Kidney epithelial cell (primary cell): ENCODE data around the gene PLEKHH3. TPM values are rescaled to one million over a fixed set of nuclear protein-coding genes. Genes with fewer than 3 reads are reported as not detected.

ENCODE experiments used
- DNase-seq: peaks from one replicate; pipeline ENCODE4 v3.0.0-alpha.2; 2010; ENCODE audit warnings: low read depth
- H3K27me3 ChIP-seq: 2 replicates; pipeline ENCODE4 v1.6.0; 2011; ENCODE audit warnings: low read length; ENCODE audit not compliant: control insufficient read depth, insufficient read depth
- H3K36me3 ChIP-seq: 2 replicates; pipeline ENCODE4 v1.5.1; 2011; ENCODE audit warnings: low read length; ENCODE audit not compliant: control insufficient read depth, insufficient read depth
- H3K4me3 ChIP-seq: 2 replicates; pipeline ENCODE4 v1.5.1; 2011; ENCODE audit warnings: low read depth, mild to moderate bottlenecking, control low read depth, low read length
- CTCF ChIP-seq: IDR thresholded peaks from 2 replicates; pipeline ENCODE4 v1.5.1; 2011; ENCODE audit warnings: mild to moderate bottlenecking, moderate library complexity, low read length, control low read depth, inconsistent platforms; ENCODE audit not compliant: insufficient read depth, poor library complexity, severe bottlenecking
- total RNA-seq: library from RNA; depleted of rRNA; stranded (reverse); fragments of >200 nt; gene quantifications from 2 replicates; pipeline ENCODE4 v1.2.3, GENCODE V29; 2015

The PLEKHH3 gene
- total RNA-seq: 10.2 and 11.2 TPM in 2 replicates

- peak; percentile 8 for TF ChIP-seq CTCF
- peak within 1 kb of the TSS; percentile 89 for H3K4me3 ChIP-seq
- no peak for DNase-seq
- H3K27me3 ChIP-seq: no peaks in the 10 kb centered on the region
- peaks cover 2% of the 10 kb centered on the region for H3K36me3 ChIP-seq
Observed at GRCh38 chr17:42676424-42677011, at the start of gene PLEKHH3. Gene PLEKHH3, minus strand, starts transcription at chr17:42676994. Its CDS starts 431 bp downstream, at chr17:42676563.

GRCh38 chr17:42725143-42725542 is 48.3 kb upstream of the PLEKHH3 start:
- Histone ChIP-seq H3K36me3 (peaks cover under 1% of the 10 kb centered on the region), H3K27me3 (no peaks in the 10 kb centered on the region), H3K4me3 (no peak overlapping the region)
- DNase-seq: no peak
- TF ChIP-seq CTCF: no peak

- peaks cover 2% of the 10 kb centered on the region for H3K36me3 ChIP-seq
Observed at GRCh38 chr17:42723636-42724035, 46.8 kb upstream of the PLEKHH3 start.

GRCh38 chr17:42720996-42721583 is 44.3 kb upstream of the PLEKHH3 start:
- peaks cover 2% of the 10 kb centered on the region for H3K36me3 ChIP-seq
- no peaks in the 10 kb centered on the region for H3K27me3 ChIP-seq
- TF ChIP-seq CTCF: peak; percentile 71
- no peak overlapping the region for H3K4me3 ChIP-seq
- peak; percentile 38 for DNase-seq

More at GRCh38 chr17:42723636-42724035, 46.8 kb upstream of the PLEKHH3 start:
- no peak for DNase-seq
- no peak for TF ChIP-seq CTCF
- Histone ChIP-seq H3K27me3 (no peaks in the 10 kb centered on the region), H3K4me3 (no peak overlapping the region)

GRCh38 chr17:42709561-42709960 is 32.8 kb upstream of the PLEKHH3 start:
- no peak for DNase-seq
- peaks cover 3% of the 10 kb centered on the region for H3K36me3 ChIP-seq
- H3K4me3 ChIP-seq: no peak overlapping the region
- H3K27me3 ChIP-seq: no peaks in the 10 kb centered on the region
- TF ChIP-seq CTCF: no peak

DNA sequence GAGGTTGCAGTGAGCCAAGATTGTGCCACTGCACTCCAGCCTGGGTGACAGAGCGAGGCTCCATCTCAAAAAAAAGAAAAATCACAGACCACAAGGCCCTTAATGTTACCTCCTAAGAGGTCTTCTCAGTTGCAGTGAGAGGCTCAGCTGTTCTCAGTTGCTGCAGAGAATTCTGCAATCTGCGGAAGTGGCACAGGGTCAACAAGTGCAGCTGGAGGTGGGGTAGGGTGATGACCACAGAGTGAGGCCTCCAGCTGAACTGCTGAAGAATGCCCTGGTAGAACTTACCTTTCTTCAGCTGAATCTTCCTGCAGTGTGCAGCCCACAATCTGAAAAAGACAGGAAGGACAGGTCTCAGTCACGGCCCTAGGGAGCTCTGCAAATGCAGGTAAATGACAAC is 31.8 kb upstream of the PLEKHH3 start:
- no peaks in the 10 kb centered on the region for H3K27me3 ChIP-seq
- TF ChIP-seq CTCF: no peak
- DNase-seq: no peak
- H3K36me3 ChIP-seq: peaks cover 4% of the 10 kb centered on the region
- H3K4me3 ChIP-seq: no peak overlapping the region
